HG03095 (cell line): ENCODE results near the gene IGFBP3.

Experiments
- ATAC-seq: cut with Tn5 transposase; IDR thresholded peaks from one replicate; pipeline ENCODE4 v1.9.1; 2021; ENCODE audit warnings: moderate library complexity; ENCODE audit not compliant: unreplicated experiment

IGFBP3 gene

GRCh38 chr7:45874408-45875131 lies 46.5 kb downstream of the IGFBP3 start:
- no peak for ATAC-seq

DNA sequence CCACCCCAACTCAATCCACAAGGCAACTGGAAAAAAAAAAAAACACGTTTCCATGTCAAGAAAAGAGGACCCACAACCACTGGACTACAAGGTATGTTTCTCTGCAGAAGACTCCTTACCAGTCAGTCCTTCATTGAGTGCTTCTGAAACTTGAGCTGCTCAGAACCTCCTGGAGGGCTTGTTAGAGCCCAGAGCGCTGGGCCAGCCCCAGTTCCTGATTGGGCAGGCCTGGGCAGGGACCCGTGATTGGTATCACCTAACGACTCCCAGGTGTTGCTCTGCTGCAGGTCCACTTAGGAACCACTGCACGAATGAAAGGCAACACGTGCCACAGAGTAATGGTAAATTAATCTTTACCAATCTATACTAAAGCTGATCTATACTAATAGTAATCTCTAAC lies 47.7 kb downstream of the IGFBP3 start:
- no peak for ATAC-seq

DNA sequence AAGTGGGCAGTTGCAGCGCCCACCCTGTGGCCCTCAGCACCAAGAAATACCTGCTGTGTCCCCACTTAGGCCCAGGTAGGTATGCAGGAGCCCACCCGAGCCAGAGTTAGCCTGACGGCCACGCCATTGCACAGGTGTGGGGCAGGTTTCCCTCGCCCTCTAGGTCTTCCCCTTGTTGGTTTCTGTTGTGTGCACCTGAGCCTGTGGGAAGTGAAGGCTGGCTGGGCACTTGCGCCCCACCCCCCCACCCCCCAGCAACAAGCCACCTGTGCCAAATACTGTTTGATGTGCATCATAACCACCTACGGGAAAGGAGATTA lies 48.1 kb downstream of the IGFBP3 start, which contains the start of gene CCDC201:
Gene CCDC201, minus strand, starts transcription at position 48 of the 320 bp plus-strand sequence. CDS start 75 bp downstream, outside the sequence.
- no peak for ATAC-seq

- no peak for ATAC-seq
Observed at GRCh38 chr7:45872116-45873034, 48.7 kb downstream of the IGFBP3 start.

GRCh38 chr7:45869426-45869825 lies 51.6 kb downstream of the IGFBP3 start:
- ATAC-seq, result no peak

- no peak for ATAC-seq
Observed at GRCh38 chr7:45867471-45867870, 53.6 kb downstream of the IGFBP3 start.

DNA sequence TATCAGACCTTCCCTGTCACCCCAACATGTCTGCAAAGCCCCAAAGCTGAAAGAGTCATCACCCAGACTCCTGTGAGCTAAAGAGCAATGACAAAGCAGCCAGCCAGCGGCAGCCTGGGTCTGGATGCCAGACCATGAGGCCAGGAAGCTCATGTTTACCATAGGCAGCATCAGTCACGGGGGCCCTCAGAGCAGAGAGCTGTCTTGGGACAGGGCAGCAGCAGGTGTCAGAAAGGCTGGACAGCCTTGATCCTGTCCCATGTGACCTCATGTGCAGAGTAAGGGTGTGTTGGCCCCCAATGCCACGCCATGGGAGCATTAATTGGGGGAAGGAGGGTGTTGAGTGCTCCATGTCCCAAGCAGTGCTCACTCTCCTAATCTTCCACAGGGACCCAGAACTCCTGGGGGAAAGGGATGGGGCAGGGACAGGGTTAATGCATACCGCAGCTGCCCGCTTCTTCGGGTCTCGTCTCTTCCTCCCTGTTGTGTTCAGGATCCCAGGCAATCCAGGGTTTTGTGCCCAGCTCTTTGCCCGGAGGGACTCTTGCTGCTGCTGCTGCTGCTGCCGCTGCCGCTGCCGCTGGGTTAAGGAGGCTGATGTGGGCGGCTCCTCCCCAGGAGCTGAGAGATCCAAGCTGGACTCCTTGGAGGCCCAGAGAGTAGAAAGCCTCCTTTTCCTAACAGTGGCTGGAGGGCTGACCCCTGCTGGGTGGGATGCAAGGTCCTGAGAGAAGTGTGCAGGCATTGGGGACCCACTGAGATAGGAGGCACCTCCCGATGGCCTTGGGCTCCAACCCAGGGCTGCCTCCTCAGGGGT lies 55.3 kb downstream of the IGFBP3 start:
- ATAC-seq, result no peak

- no peak for ATAC-seq
Observed at GRCh38 chr7:45863715-45864114, 57.4 kb downstream of the IGFBP3 start.
